Transverse colon (tissue), 3 donors: ENCODE results near the gene VPS26B.

Experiments used
- EP300 ChIP-seq: sonication (generic); formaldehyde crosslinking; IDR thresholded peaks from one replicate; pipeline ENCODE4 v1.6.1; 2017; ENCODE audit warnings: antibody characterized with exemption, low read depth
- POLR2A ChIP-seq: fragments of 450-650 bp; IDR thresholded peaks from one replicate; pipeline ENCODE4 v1.6.1; 2016; ENCODE audit warnings: antibody characterized with exemption, mild to moderate bottlenecking, moderate library complexity
- TF ChIP-seq, protein P1 (sequence below), 5 experiments: fragments of 200-600 bp in 3 of 5; fragments of 450-650 bp in 2 of 5; sonication (generic) in 3 of 5; IDR thresholded peaks; 1 replicate in 2 of 5; 2 replicates in 3 of 5; pipeline ENCODE4 v1.5.1; 2016 to 2017; ENCODE audit warnings: antibody characterized with exemption in 5 of 5, inconsistent platforms in 3 of 5, mild to moderate bottlenecking in 2 of 5, moderate library complexity in 1 of 5

DNA sequence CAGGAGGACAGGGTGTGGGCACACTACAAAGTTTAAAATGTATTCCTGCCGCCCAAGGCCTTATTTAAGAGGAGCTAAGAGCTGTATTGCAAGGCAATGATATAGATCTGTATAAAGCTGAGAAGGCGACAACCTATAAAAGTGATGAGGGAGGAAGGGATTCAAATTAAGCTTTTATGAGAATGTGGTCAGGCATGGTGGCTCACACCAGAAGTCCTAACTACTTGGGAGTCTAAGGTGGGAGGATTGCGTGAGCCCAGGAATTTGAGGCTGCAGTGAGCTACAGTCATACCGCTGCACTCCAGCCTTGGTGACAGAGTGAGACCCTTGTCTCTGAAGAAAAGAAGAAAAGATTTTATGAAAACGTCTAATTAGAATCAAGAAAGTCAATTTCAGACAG is 42.0 kb downstream of the VPS26B start:
- TF ChIP-seq, protein P1, sequence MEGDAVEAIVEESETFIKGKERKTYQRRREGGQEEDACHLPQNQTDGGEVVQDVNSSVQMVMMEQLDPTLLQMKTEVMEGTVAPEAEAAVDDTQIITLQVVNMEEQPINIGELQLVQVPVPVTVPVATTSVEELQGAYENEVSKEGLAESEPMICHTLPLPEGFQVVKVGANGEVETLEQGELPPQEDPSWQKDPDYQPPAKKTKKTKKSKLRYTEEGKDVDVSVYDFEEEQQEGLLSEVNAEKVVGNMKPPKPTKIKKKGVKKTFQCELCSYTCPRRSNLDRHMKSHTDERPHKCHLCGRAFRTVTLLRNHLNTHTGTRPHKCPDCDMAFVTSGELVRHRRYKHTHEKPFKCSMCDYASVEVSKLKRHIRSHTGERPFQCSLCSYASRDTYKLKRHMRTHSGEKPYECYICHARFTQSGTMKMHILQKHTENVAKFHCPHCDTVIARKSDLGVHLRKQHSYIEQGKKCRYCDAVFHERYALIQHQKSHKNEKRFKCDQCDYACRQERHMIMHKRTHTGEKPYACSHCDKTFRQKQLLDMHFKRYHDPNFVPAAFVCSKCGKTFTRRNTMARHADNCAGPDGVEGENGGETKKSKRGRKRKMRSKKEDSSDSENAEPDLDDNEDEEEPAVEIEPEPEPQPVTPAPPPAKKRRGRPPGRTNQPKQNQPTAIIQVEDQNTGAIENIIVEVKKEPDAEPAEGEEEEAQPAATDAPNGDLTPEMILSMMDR (IDR thresholded peaks at IDR 0.05) = no peak
- TF ChIP-seq POLR2A (no peak), EP300 (no peak)
